Germinal center (tissue), 1 donor: Measurements from ENCODE around the gene PC.
"Not testable (repeated sequence)": the region's sequence is repeated elsewhere in the genome, so short reads cannot be mapped to it uniquely, and the experiment has no call there.

Experiments
- DNase-seq: peaks from one replicate; pipeline ENCODE4 v3.0.0; 2012; ENCODE audit warnings: mixed read lengths, low spot score

The PC gene

DNA sequence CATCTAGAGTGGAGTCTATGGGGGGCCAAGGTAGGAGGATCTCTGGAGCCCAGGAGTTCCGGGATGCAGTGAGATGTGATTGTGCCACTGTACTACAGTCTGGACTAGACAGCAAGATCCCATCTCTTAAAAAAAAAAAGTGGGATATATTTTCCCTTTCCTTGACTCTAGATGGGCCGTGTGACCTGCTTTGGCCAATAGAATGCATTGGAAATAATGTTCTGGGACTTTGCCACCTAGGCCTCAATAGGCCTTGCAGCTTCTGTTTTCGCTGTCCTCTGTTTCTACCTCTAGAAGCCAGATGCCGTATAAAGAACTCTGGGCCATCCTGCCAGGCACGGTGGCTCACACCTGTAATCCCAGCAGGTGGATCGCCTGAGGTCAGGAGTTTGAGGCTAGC is 20.5 kb upstream of the PC start:
- no peak for DNase-seq

DNA sequence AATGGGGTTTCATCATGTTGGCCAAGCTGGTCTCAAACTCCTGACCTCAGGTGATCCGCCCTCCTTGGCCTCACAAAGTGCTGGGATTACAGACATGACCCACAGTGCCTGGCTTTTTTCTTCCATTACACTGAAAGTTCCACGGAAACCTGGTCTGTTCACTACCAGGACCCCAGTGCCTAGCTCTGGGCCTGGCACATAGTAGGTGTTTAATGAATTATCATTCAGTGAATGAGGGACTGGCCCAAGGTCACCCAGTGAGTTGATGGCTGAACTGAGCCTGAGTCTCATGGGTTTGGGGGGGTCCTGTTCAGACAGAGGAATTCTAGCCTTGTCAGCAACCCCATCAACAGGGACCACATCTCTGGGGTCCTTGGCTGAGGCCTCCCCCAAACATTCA is 20.0 kb upstream of the PC start:
- no peak for DNase-seq

DNA sequence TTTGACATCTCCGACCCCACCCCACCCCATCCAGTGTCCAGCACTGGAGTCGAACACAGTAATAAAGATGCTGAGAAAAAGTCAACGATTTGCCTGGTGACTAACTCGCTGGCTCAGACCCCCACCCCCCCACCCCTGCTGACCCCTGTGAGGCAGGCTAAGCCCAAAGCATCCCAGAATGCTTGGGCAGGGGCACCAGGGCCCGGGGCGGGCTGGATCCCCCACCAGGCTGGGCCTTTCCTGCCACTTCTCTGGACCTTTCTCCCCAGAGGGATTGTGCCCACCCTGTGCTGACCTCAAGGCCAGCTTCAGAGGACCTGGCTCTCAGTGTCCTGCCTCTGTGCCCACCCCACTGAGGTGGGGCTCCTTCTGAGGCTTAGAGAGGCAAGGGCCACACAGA is 18.7 kb upstream of the PC start:
- no peak for DNase-seq

DNA sequence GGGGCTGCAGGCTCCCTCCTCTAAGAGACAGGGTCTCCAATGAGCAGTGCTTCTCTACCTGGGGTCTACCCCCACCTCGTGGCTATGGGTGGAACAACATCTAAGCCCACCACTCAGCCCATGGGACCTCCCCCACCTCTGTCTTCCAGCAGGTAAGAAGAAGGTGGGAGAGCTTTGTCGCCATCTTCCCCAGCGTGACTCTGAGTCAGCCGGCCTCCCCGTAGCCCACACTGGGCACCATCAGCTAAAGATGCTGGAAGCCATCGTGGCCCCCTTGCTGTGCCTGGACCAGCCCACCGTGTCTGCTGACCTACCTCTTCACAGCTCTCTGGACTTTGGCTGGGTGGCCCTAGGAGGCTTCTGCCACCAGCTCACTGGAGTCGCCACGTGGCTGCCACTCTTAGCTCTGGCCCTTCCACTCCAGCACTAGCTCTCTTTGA is 17.9 kb upstream of the PC start:
- DNase-seq: peak; percentile 31

DNA sequence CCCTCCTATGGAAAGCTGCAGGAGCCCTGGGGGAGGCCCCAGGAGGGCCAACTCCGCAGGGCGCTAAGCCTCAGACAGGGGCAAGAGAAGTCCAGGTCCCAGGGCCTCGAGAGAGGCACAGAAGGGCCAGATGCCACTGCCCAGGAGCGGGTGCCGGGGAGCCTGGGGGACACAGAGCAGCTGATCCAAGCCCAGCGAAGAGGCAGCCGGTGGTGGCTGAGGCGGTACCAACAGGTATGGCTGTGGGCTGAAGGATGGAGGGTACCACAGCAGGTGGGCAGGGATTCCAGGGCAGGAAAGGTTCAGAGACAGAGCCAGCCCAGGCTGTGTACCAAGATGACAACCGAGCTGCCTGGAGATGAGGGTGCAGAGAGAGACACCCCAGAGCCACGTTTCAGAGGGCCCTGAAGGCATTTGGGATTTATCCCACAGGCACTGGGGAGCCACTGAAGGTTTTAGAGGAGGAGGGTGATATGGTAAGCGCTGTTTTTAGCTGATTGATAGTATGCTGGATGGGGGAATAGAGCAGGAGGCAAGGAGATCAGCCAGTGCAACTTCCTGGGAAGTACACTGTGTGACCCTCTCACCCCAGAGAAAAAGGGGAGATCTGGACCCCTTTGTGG is 17.3 kb upstream of the PC start:
- no peak for DNase-seq

DNA sequence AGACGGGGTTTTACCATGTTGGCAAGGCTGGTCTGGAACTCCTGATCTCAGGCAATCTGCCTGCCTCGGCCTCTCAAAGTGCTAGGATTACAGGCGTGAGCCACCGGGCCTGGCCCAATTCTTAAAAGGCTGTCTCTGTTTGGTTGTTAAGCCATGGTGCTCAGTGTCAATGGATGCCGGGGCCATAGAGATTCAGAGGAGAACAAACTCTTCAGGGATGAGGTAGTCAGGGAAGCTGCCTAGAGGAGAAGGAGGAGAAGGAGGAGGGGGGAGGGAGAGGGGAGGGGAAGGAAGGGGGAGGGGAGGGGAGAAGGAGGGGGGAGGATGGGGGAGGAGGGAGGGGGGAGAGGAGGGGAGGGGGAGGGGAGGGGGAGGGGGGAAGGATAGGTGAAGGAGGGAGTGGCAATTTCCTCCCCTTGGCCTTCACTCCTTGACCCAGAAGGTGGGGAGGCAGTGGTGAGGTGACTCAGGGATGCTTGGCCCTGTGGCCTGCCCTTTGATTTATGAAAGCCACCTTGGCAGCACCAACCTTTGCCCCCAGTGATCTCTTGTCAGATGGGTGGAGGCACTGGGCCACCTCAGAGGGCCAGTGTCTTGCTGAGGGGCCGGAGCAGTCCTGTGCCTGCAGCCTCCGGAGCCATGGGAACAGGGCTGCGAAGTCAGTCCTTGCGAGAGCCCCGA is 16.7 kb upstream of the PC start, which contains the start of gene C11orf86:
TSS of gene C11orf86 (plus strand) at position 581 of the 681 bp plus-strand sequence. CDS start at position 640, 59 bp downstream.
- DNase-seq: no peak

DNA sequence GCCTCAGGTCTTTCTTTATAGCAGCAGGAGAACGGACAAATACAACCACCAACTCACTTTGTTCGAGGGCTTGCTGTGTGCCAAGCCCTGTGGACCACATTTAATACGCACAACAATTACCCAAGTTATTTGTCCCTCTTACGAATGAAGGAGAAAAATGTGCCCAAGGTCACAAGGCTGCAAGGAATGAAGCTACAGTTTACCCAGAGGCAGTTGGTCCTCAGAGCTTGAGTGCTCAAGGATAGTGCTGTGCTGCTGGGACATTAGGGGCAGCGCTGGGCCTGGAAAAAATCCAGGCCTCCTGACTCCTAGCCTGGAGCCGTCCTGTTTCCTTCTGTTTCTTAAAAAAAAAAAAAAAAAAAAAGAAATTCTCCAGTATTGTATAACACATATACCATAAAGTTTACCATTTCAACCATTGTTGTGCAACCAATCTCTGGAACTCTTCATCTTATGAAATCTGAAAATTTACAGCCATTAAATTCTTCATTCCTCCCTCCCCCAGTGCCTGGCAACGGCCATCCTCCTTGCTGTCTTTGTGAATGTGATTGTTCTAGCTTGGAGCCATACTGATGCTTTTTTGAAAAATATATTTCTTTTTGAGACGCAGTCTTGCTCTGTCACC is 15.9 kb upstream of the PC start:
- no peak for DNase-seq

DNA sequence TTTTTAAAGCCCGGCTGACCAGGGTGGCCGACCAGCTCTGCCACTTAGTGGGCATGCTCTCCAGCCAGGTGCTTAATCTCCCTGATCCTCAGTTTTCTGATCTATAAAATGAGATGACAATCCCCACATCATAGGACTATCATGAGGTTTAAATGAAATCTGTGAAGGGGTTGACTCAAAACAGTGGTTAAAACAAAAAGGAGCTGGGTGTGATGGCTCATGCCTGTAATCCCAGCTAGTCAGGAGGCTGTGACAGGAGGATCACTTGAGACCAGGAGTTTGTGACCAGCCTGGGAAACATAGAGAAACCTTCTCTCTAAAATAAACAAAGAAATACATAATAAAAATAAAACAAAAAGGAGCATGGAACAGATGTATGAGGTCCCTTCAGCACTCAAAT is 13.3 kb upstream of the PC start:
- no peak for DNase-seq

DNA sequence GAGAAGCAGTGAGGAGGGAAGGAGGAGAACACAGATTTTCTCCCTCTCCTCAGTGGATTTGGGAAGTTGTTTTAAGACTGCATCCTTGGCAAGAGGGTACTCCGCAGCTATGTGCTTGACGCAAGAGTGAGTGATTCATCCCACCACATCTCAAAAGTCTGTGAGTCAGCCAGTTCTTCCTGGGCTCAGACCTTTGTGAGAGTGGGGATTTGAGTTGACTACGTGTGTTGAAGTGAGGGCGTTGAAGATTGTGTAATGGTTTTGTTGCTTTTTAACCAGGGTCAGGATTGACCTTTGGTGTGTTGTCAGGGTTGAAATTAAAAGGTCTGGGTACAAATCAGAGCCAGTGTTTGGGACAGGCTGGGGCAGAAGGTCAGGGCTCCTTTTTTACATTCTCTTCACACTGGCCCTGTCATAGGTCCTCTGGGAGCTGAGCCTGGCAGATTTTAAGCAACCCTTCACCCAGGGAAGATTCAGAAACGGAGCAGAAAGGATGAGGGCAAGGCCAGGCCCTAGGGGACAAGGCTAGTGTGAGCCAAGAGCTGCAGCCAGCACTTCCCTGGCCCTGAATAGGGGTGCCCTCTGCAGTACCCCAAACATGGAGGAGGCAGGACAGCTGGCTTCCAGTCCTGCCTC is 12.7 kb upstream of the PC start:
- no peak for DNase-seq

DNA sequence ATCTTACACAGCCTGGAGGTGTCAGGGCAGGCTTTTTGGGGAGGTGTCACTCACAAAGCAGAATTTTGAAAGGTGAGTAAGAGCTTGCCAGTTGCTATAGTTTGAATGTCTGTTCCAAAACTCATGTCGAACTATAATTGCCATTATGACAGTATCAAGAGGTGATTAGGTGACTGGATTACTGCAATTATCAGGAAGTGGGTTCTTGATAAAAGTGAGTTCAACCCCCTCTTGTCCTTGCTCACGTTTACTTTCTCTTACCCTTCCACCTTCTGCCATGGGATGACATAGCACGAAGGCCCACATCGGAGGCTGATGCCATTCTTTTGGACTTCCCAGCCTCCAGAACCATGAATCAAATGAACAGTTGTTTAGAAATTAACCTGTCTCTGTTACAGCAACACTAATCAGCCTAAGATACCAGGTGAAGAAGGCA is 12.2 kb upstream of the PC start:
- no peak for DNase-seq

DNA sequence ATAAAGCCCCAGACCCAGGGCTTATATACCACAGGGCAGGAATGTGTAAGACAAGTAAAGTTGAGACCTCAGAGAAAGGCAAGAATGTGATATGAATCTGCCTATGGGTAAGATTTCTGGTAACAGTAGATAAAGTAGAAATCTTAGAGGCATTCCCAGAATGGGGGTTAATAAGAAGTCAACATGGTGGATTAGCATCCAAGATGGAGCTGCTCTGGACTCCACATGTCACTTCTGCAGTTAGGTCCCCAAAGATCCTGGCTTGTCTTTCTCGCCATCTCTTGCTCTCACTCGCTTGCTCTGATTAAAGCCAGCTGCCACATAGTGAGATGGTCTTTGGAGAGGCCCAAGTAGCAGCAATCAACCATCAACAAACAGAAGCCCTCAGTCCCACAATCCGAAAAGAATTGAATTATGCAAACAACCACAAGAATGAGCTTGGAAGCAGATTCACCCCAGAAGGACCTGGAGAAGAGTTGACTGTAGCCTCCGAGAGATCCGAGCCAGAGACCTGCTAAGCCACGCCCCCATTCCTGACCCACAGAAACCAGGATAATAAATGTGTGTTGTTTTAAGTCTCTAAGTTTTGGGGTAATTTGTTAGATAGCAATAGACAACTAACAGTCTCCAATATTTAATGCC is 11.5 kb upstream of the PC start:
- no peak for DNase-seq

DNA sequence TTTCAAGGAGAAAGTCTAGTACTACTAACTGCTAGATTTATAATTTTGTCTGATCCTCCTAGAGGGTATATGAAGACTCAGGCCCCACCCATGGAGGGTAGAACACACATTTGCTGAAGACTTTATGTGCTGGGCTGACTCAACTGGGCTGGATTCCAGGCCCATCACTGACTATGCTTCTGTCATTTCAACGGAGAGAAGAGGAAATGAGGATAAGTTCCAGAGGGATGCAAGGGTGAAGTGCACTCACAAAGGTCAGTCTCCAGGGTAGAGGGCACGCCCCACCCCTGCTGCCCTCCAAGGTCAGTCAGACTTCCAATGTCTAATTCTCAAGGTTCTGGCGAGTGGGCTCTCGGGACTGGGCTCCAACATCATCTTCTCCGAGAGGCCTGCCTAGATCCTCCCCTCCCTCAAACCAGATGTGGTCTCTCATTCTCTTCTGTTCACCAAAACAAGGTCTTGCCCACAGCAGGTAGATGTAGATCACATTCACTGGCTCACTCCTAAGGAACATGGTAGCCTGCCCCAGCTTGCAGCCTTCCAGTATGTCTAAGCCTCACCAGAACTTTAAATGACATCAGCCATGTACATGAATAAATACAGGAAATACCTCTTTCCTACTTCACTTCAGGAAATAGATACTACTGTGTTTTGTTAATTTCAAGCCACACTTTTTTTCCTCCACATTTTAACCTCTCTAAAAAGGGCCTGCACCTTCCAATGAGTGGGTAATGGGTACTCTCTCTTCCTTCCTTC is 9.7 kb upstream of the PC start:
- DNase-seq: no peak

DNA sequence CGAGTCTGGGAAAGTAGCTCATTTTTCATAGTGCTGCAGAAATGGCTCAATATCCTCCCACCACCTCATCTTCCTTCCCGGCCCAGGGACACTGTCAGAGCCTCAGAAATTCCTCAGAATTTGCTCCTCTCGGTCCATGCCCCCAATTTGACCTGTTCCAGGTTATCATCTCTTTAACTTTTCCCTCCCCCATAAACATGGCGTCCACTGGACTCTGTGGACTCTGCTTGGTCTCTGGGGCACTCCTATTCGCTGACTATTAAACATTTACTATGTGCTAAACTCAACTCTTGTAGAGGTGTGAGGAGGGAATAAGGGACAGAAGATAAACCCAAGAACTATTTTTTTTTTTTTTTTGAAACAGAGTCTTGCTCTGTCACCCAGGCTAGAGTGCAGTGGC is 8.2 kb upstream of the PC start:
- no peak for DNase-seq

DNA sequence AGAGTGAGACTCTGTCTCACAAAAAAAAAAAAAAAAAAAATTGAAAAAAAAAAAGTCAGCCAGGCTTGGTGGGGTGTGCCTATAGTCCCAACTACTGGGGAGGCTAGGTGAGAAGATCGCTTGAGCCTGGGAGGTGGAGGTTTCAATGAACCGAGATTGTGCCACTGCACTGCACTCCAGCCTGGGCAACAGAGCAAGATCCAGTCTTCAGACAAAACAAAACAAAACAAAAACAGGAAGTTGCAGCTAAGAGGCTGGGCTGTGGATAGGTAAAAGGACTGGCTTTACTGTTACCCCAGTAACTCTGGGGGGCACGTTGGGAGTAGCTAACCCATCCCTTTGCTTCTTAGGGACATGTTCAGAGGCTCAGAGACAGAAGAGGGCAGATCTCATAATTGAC is 6.3 kb upstream of the PC start:
- DNase-seq: no peak

DNA sequence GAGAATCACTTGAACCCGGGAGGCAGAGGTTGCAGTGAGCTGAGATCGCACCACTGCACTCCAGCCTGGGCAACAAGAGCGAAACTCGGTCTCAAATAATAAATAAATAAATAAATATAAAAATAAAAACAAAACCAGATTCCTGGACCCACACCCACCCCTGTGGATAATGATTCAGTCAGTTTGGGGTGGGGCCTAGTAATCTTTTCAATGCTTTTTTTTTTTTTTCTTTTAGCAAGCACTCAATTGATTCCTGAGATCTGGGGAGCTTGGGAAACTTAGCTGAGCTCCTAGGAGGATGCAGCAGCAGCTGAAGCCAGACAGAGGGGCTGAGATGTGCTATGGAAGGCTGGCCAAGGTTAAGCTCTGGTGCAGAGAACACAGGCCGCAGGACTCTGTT is 4.6 kb upstream of the PC start:
- no peak for DNase-seq

DNA sequence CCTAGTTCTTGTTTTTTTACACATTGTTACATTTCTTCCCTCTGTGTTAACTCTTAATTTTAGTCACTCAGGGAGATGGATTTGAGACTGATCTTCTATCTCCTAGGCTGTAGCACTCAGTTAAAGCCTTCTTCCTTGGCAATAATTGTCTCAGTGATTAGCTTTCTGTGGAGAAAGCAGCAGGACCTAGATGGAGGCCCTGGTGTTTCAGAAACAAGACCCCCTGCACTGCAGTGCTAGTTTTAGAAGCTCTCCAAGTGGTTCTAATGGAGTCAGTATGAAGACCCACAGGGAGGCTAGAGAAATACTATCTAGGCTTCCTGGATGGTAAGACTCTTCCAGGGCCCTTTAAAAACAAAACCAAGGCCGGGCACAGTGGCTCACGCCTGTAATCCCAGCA is 4.1 kb upstream of the PC start:
- no peak for DNase-seq

DNA sequence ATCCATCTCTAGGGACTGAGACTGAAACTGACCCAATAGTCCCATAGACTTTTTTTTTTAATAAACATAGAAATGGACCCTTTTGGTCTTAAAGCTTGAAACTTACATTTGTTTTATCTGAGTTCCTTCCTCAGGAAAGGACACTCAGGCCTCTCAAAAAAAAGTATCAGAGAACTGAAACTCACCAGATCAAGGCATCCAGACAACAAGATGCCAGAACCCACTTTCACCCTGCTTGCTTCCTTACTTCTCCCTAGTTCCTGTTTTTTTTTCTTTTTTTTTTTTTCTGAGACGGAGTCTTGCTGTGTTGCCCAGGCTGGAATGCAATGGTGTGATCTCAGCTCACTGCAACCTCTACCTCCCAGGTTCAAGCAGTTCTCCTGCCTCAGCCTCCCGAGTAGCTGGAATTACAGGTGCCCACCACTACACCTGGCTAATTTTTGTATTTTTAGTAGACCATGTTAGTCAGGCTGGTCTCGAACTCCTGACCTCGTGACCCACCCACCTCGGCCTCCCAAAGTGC is 3.6 kb upstream of the PC start:
- DNase-seq: not testable (repeated sequence)

DNA sequence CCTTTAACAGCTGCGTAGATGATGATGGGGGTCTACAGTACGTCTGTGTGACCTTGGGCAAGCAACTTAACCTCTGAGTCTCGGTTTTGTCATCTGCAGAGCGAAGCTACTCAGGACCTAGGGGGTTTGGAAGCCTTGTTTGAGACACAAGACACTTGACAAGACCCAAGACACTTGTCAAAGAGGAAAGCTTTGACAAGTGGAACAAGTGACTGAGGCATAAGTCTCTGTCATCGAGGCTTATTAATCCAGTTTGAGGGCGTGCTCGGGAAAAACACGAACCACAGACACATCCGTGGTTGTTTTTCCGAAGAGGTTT is 732 bp upstream of the PC start:
- no peak for DNase-seq

DNA sequence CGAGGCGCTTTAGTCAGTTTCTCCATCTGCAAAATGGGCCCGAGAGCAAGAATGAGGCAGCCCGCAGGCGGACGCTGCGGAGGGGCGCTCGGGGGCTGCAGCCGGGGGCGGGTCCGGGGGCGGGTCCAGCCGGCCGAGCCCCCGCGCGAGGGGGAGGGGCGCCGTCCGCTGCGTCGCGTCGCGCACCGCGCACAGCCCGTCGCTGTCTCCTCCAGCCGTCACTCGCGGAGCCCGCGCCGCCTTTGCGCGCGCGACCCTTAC is 282 bp downstream of the PC start:
- DNase-seq: peak; percentile 56

DNA sequence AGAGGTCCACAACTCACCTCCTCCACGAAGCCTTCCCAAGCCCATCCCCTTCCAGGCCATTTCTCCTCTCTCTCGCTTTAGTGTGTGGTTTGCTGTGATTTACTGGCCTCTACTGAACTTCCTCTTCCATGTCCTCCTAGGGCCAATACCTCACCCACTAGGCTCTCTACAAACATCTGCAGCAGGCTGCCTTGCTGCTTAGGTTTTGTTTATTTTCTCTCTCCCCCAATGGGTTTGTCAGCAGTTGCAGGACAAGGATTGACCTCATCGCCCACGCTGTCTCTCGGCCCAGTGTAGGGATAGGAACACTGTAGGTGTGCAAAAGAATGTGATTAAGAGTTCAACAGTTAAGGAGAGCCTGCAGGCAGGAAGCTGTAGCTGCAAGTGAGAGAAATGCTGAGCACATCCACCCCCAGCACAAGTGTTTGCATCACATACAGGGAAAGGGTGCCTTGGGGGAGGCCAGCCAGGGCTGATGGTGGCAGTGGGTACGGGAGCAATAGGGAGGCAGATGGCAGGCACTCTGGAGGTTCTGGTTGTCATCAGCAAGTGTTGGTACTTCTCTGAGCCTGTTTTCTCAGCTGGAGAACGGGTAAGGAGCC is 1.4 kb downstream of the PC start:
- DNase-seq: peak; percentile 19

DNA sequence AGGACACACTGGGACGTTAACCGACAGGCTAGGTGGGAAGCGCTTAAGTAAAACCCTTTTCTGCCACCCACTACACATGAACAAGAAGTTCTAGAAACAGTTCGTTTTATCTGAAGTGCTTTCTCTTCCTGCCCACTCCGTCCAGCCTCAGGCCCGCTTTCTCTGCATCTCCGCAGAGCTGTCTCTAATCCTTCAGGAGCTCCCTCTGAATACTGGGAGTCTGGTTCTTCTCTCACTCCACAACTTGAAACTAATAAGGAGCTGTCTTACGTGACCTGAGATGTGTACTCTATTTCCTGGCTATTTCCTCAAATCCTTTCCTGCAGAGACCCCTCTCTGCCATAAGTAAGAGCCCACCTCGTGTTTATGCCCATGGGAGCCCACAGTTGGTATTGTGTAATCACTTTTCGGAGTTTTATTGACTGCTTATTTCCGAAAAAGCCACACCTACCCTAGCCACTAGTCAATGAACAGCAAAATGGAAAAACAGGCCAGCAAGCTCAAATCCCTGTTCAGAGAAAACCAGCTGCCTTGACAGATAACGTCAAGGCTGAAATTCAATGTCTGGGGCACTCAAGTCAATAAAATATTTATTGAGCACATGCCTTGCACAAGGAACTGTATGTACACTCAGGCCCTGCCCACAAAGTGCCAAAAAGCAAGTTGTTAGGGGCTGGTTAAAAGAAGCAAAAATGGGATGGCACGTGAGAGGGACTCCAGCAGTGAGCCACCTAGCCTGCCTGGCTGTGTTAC is 4.9 kb downstream of the PC start:
- no peak for DNase-seq
